ENCODE measurements around the gene NDUFB8.
A peak's percentile ranks its signal among the peaks of the same experiment; 100 is the strongest.

The NDUFB8 gene

GRCh38 chr10:100535715-100536353 is 6.2 kb upstream of the NDUFB8 start, which contains the start of gene HIF1AN:
HIF1AN (plus strand) TSS chr10:100535943; CDS start chr10:100535959, 16 bp downstream.
- ATAC-seq (peak; percentile 99), DNase-seq (peak; percentile 88)

DNA sequence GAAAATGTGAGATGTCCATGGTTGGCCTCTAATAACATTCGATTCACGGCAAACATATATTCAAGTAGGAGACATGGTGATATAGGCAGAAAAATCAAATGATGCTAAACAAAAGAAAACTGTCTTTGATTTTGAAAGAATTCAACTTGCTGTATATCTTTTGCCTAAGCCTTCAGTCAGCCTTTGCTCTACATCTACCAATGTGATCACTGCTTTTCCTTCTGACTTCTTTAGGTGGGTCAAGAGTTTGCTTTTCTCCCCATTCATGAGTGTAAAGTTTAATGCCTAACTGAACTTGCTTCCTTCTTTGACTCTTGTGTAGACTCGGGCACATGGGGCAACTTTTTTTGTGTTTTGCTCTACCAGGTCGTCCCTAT is 5.7 kb upstream of the NDUFB8 start:
- DNase-seq = no peak
- ATAC-seq = peak; percentile 4

GRCh38 chr10:100534726-100535125 is 5.1 kb upstream of the NDUFB8 start:
- no peak for DNase-seq
- no peak for ATAC-seq

DNA sequence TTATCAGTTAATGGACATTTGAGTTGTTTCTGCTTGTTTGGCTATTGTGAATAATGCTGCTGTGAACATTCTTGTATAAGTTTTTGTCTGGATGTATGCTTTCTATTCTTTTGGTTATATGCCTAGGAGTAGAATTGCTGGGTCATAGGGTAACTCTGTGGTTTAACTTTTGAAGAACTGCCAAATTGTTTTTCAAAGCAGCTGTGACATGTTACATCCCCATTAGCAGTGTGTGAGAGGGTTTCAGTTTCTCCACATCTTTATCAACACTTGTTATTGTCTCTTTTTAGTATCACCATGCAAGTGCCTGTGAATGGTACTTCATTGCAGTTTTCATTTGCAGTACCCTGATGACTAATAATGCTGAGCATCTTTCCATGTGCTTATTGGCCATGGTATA is 2.1 kb upstream of the NDUFB8 start:
- DNase-seq = no peak
- no peak for ATAC-seq

DNA sequence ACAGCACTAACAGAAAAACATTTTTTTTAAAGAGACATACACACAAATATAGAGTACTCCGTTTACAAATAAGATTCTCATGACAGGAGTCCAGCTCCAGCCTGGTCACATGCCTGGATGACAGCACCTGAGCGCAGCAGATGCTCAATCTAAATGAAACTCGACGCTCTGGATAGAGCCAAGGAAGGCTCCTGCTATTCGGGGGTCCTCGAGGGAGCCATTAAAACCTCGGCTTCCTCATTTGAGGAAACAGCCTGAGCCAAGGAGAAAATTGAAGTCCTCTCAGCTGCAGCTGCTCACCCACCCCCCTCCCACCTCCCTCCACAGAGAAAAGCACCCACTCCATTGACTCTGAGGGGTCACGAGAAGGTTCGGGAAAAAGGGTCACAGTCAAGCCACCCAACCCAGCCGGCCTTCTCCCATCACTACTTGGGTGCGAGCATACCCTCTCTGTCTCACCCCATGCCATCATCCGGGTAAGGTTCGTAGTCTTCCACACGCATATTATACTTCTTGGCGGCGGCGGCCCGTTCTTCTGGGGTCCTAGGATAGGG is 673 bp downstream of the NDUFB8 start:
- DNase-seq (no peak), ATAC-seq (no peak)

DNA sequence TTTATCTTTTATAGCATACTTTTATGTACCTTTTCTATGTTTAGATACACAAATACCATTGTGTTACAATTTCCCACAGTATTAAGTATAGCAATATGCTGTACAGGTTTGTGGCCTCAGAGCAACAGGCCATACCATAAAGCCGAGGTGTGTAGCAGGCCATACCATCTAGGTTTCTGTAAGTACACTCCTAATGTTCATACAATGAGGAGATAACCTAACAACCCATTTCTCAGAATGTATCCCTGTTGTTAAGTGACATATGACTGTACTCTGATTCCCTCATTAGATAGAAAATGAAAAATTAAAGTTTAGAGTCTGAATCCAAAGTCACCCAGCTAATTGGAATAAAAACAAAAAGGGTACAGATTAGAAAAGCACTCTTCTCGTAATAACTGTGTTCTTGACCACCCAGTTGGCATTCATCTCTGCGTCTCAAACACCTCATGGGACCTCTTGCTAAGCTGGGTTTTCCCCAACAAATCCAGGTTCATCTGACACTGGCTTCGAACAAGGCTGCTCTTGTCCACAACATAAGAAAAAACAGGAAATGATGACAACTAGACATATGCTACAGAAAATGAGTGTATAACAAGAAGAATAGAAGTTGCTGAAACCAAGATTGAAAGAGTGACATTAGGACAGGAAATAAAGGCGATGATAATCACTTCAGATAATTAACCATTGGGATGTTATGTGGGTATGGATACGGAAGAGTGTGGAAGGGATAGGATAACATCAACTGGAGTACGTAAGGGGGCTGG is 1.4 kb downstream of the NDUFB8 start:
- DNase-seq = no peak
- ATAC-seq = peak; percentile 55

DNA sequence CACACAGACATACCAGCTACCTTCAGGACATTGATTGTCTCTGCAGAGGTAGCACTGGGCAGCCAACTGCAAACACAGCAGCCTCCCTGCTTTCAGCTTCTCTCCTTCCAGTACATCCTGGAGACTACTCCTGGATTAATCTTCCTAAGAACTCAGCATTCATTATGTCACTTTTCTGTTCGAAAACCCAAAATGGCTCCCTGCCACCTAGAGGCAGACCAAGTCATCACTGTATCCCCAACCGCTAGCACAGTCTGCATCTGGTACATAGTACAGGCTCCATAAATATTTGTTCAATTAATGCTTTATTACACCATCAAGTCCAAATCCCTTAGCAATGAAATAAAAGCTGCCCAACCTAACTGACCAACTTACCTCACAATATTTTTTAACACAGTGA is 5.0 kb downstream of the NDUFB8 start:
- ATAC-seq (no peak), DNase-seq (no peak)

DNA sequence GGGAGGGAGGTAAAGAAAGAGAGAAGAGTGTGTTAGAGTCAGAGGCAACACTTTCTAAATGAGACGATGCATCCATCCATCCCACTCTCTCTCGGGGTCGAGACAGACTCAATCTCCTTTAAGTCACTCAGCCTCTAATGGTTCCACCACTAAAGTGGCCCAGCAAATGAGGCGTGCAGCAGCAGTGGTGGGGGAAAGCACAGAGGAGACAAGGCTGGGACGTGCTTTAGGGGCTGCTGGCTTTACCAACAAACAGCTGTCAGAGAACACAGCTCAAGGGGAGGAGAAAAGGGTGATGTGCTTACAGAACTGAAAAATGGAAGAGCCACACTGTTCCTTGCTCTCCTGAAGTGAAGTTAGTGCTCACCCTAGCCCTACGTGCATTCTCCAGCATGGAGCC is 5.5 kb downstream of the NDUFB8 start:
- DNase-seq (no peak), ATAC-seq (no peak)

- ATAC-seq = no peak
- no peak for DNase-seq
These were observed 6.7 kb downstream of the NDUFB8 start for GRCh38 chr10:100522945-100523344.

- DNase-seq (no peak), ATAC-seq (no peak)
These were observed 7.4 kb downstream of the NDUFB8 start for GRCh38 chr10:100522107-100522801.

GRCh38 chr10:100520811-100521210 is 8.9 kb downstream of the NDUFB8 start:
- no peak for ATAC-seq
- no peak for DNase-seq

- DNase-seq (no peak), ATAC-seq (peak; percentile 6)
These were observed 10.2 kb downstream of the NDUFB8 start, which contains the start of gene SEC31B for GRCh38 chr10:100519311-100520051. SEC31B (minus strand) TSS chr10:100519861; CDS start chr10:100516952, 2,909 bp downstream.

DNA sequence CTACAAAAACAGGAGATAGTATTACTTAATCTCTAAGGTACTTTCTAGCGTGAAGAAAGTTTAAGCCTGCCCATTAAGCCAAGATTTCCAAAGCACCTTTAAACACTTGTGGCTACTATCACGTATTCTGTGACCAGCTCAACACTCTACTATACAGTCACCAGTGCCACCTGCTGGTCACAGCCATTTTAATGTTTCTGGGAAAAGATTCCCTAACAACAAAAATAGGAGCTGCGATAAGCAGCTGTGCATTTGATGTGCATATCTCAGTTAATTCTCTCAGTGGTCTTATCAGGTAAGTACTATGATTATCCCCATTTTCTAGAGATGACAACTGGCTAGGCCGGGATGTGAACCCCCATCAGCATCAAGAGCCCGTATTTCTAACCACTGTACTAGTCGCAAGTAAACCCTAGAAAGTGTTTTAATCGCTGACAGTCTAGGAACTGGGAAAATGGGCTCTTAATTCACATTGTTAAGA is 10.9 kb downstream of the NDUFB8 start:
- peak; percentile 63 for ATAC-seq
- peak; percentile 77 for DNase-seq

- ATAC-seq = no peak
These were observed 12.8 kb downstream of the NDUFB8 start for GRCh38 chr10:100516847-100517246.

DNA sequence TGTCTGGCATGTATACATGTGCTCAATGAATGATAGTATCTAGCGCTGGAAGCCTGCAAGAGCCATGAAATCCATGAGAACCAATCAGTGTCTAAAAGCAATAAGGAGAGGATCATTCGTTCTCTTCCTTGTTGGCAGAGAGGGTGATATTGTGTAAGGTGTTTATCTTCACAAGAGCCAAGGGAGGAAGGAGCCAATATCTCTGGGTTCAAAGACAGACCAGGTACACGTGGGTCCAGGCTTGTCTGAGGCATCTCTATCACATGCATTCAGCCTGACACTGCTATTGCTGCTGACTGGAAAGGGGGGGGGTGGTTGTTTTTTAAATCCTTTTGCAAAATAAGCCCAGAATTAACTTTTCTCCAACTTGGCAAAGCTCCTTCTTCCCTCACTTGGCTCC is 14.1 kb downstream of the NDUFB8 start:
- ATAC-seq (no peak), DNase-seq (no peak)

More at GRCh38 chr10:100516847-100517246, 12.8 kb downstream of the NDUFB8 start:
- no peak for DNase-seq

DNA sequence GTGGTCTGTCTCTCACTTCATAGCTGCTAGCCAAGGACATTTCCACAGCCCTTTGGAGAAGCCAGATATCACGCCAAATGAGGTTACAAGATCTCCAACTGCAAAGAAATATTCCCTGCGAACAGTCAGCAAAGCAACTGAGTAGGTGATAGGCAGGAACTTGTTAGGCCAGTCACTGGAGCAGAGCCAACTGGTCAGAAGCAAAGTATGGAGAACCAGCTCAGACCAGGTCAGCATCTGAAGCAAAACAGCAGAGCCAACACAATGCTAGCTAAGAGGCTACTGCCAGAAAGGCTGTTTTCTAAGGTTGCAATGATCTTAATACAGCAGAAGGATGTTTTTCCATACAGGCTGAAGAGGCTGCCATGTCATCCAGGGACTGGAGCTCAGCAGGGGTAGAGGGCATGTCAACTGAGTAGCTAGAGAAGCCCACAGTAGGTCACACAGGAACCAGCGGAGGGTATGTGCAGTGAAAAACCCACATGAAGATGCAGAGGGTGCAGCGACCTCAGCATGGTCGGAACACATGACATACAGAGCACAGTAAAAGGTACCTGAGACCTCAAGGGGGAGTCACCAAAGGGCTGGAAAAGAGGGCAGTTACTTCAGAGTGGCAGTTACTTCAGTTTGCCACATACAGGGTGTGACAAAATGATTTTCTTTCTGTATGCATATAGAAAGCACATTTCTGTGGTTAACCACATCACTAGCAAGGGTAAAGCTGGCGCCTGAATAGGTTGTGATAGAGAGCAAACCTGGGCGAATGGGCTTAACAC is 18.9 kb downstream of the NDUFB8 start:
- DNase-seq = peak; percentile 67
- ATAC-seq = peak; percentile 85

DNA sequence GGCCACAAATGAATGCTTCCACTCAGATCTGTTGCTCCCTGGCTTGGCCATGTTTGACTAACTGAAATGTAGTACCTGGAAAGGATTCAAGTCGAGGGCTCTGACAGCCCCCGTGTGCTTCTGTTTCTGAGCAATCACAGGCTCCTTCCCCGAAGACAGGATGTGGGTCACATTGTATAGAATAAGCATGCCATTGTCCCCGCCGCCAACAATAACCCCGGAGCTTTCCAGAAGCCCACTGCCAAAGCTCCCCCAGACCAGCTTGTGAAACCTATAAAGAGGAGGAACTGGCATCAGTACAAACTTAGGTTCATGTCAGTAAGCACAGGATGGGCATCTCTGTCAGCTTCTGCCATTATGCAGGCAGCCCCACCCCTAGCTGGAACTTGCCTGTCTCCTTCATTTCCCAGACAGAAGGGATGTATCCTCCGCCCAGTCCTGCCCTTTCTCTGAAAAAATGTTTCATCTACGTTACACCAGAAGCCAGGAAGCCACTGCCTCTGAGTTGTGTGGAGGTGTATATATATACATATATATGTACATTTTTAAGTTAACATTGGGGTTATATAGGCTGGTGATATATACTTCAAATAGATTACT is 20.3 kb downstream of the NDUFB8 start:
- peak; percentile 11 for ATAC-seq

GRCh38 chr10:100508691-100509150 is 20.9 kb downstream of the NDUFB8 start:
- ATAC-seq = peak; percentile 33
- DNase-seq = no peak

More for the DNA sequence above, 20.3 kb downstream of the NDUFB8 start:
- peak; percentile 55 for DNase-seq

DNA sequence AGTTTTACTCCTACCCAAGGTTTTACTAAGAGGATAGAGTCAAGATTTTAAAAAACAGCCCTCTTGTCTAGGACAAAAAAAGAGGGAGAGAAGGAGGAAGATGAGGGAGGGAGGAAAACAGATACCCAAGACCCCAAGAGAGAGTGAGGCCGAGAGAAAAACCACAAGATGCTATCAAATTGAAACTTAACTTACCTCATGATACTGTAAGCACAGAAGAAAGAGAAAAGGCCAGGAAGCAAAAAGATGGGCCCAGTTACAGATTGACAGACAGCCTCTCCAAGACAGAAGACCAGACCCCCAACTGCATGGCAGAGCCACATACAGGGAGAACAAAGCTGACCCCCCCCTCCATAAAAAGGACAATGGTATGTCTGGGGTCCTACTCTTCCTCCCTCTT is 21.4 kb downstream of the NDUFB8 start:
- DNase-seq (no peak), ATAC-seq (no peak)

- ATAC-seq = no peak
- DNase-seq = no peak
These were observed 22.3 kb downstream of the NDUFB8 start for GRCh38 chr10:100507357-100507732.

Measured in stimulated activated naive CD8-positive, alpha-beta T cell treated with anti-CD3 and anti-CD28 coated beads, Interleukin-15, Interleukin-2, amounts not matched to agents 100 U/mL and 50 U/mL, for 24 hours (primary cell).